HCT116 (cell line): ENCODE measurements around the gene SPEM1. TPM values are rescaled to one million over a fixed set of nuclear protein-coding genes. Genes with fewer than 3 reads are reported as not detected.

ENCODE experiments used
- ATAC-seq: fragments of 200-7000 bp; cut with Tn5 transposase; 2 replicates; pipeline ENCODE4 v1.9.1; 2020; ENCODE audit warnings: mild to moderate bottlenecking, moderate library complexity
- BruUV-seq: library from RNA; stranded (reverse); fragments of 400-500 nt; replicated peaks from 2 replicates; lab custom pipeline; 2021; lab: Mats Ljungman, UMichigan
- CTCF ChIA-PET: fragments of 300-600 bp; sonication (Branson Sonifier 250); formaldehyde crosslinking; loops from one replicate; lab custom pipeline; 2021; ENCODE audit warnings: antibody characterized with exemption; lab: Charles Lee
- POLR2A ChIA-PET: fragments of 300-600, 350-600 bp; sonication (Branson Sonifier 250); formaldehyde crosslinking; loops from one replicate; lab custom pipeline; 2021; ENCODE audit warnings: antibody characterized with exemption; lab: Charles Lee
- RAD21 ChIA-PET, 2 experiments: fragments of 300-600 bp; sonication (Branson Sonifier 250); formaldehyde crosslinking; loops; one replicate each; lab custom pipeline; 2023; ENCODE audit warnings: low total read pairs in 2 of 2; ENCODE audit not compliant: uncharacterized antibody in 2 of 2, unreplicated experiment in 2 of 2, low non-redundant PET in 1 of 2; lab: Charles Lee
- DNase-seq: peaks from one replicate; pipeline ENCODE4 v3.0.0-alpha.2; 2010; ENCODE audit warnings: low read depth, low spot score
- H2AFZ ChIP-seq: fragments of 200-600 bp; shearing (Covaris generic), sonication (generic); 2 replicates; pipeline ENCODE4 v1.6.1; 2017; ENCODE audit warnings: low read depth, mixed run types, mixed read lengths, antibody characterized with exemption, low read length; ENCODE audit not compliant: poor library complexity, severe bottlenecking
- H3K27ac ChIP-seq: 2 replicates; pipeline ENCODE4 v1.5.1; 2012; ENCODE audit warnings: low read depth, low read length
- H3K27me3 ChIP-seq: fragments of 200-600 bp; sonication (generic); 2 replicates; pipeline ENCODE4 v1.6.1; 2016; ENCODE audit warnings: mixed run types, low read length, mixed read lengths; ENCODE audit not compliant: insufficient read depth
- H3K36me3 ChIP-seq, 2 experiments: fragments of 200-500 bp in 1 of 2; fragments of 200-600 bp in 1 of 2; sonication (Bioruptor generic) in 1 of 2; sonication (generic) in 1 of 2; 2 replicates each; pipeline versions ENCODE4 v1.5.1 to v1.6.1; 2014 to 2016; ENCODE audit warnings: low read length in 2 of 2, inconsistent platforms in 1 of 2, mixed read lengths in 1 of 2, mixed run types in 1 of 2; ENCODE audit not compliant: insufficient read depth in 2 of 2, control insufficient read depth in 1 of 2
- H3K4me1 ChIP-seq, 2 experiments: fragments of 200-600 bp in 1 of 2; sonication (generic) in 1 of 2; 2 replicates each; pipeline versions ENCODE4 v1.5.1 to v1.6.1; 2012 to 2017; ENCODE audit warnings: low read length in 2 of 2, inconsistent platforms in 1 of 2, mild to moderate bottlenecking in 1 of 2, mixed read lengths in 1 of 2, mixed run types in 1 of 2, moderate library complexity in 1 of 2; ENCODE audit not compliant: insufficient read depth in 2 of 2, control insufficient read depth in 1 of 2
- H3K4me2 ChIP-seq: fragments of 200-600 bp; sonication (generic); 2 replicates; pipeline ENCODE4 v1.6.1; 2017; ENCODE audit warnings: mixed run types, low read length, mixed read lengths
- H3K4me3 ChIP-seq, 2 experiments: fragments of 200-600 bp in 1 of 2; sonication (generic) in 1 of 2; replicated peaks in 1 of 2; 2 replicates each; pipeline ENCODE4 v1.5.1; 2011 to 2016; ENCODE audit warnings: low read length in 2 of 2, control low read depth in 1 of 2, low read depth in 1 of 2, mild to moderate bottlenecking in 1 of 2, mixed read lengths in 1 of 2, mixed run types in 1 of 2
- H3K79me2 ChIP-seq: fragments of 200-600 bp; sonication (generic); 2 replicates; pipeline ENCODE4 v1.6.1; 2017; ENCODE audit warnings: mild to moderate bottlenecking, mixed run types, low read length, moderate library complexity, mixed read lengths; ENCODE audit not compliant: insufficient read depth
- H3K9ac ChIP-seq: fragments of 200-600 bp; sonication (generic); 2 replicates; pipeline ENCODE4 v1.6.1; 2016; ENCODE audit warnings: low read length, mixed read lengths
- H3K9me2 ChIP-seq: fragments of 200-600 bp; sonication (generic), shearing (Covaris generic); 2 replicates; pipeline ENCODE4 v1.6.1; 2017; ENCODE audit warnings: mixed run types, mild to moderate bottlenecking, moderate library complexity; ENCODE audit not compliant: insufficient read depth
- H3K9me3 ChIP-seq, 2 experiments: fragments of 200-500 bp in 1 of 2; fragments of 200-600 bp in 1 of 2; sonication (Bioruptor generic) in 1 of 2; sonication (generic) in 1 of 2; 2 replicates each; pipeline ENCODE4 v1.6.1; 2014 to 2017; ENCODE audit warnings: low read length in 2 of 2, mixed read lengths in 2 of 2, inconsistent platforms in 1 of 2, low read depth in 1 of 2, mild to moderate bottlenecking in 1 of 2, mixed run types in 1 of 2, moderate library complexity in 1 of 2; ENCODE audit not compliant: control insufficient read depth in 1 of 2, insufficient read depth in 1 of 2
- H4K20me1 ChIP-seq: fragments of 200-600 bp; sonication (generic), shearing (Covaris generic); 2 replicates; pipeline ENCODE4 v1.6.1; 2017; ENCODE audit warnings: mixed run types, mild to moderate bottlenecking, moderate library complexity; ENCODE audit not compliant: insufficient read depth
- EGR1 ChIP-seq: IDR thresholded peaks from 2 replicates; pipeline ENCODE4 v1.6.1; 2012; ENCODE audit warnings: low read depth
- ELF1 ChIP-seq: IDR thresholded peaks from 2 replicates; pipeline ENCODE4 v1.6.1; 2012; ENCODE audit warnings: low read depth, borderline replicate concordance
- FOSL1 ChIP-seq: IDR thresholded peaks from 2 replicates; pipeline ENCODE4 v1.6.1; 2012; ENCODE audit warnings: low read depth
- TCF7L2 ChIP-seq: IDR thresholded peaks from 2 replicates; pipeline ENCODE4 v1.7.0; 2011; ENCODE audit warnings: borderline replicate concordance, inconsistent platforms; ENCODE audit not compliant: insufficient read depth, insufficient read length; ENCODE audit errors: extremely low read depth
- intact Hi-C: fragments of 100-400 bp; cut with micrococcal nuclease; formaldehyde crosslinking; loops from 2 replicates; pipeline ENCODE4 v1.10.0; 2022
- total RNA-seq: library from RNA; stranded (reverse); gene quantifications from one replicate; pipeline ENCODE4 v1.2.1, GENCODE V29; 2021; ENCODE audit not compliant: unreplicated experiment
- TF ChIP-seq, protein P1 (sequence below): IDR thresholded peaks from 2 replicates; pipeline ENCODE4 v1.6.1; 2011; ENCODE audit warnings: mild to moderate bottlenecking, low read length, moderate library complexity; ENCODE audit not compliant: insufficient replicate concordance; ENCODE audit errors: extremely low read depth
- TF ChIP-seq, protein P2 (sequence below): IDR thresholded peaks from 2 replicates; pipeline ENCODE4 v1.6.1; 2012; ENCODE audit warnings: low read depth
- TF ChIP-seq, protein P3 (sequence below): IDR thresholded peaks from 2 replicates; pipeline ENCODE4 v1.6.1; 2012
- TF ChIP-seq, protein P4 (sequence below), 3 experiments: fragments of 200-600 bp in 1 of 3; sonication (generic) in 1 of 3; IDR thresholded peaks in 2 of 3; conservative IDR thresholded peaks in 1 of 3; 2 replicates each; pipeline ENCODE4 v1.5.1; 2012 to 2017; ENCODE audit warnings: low read depth in 2 of 3, low read length in 2 of 3, antibody characterized with exemption in 1 of 3, borderline replicate concordance in 1 of 3, control low read depth in 1 of 3, mild to moderate bottlenecking in 1 of 3, mixed read lengths in 1 of 3, mixed run types in 1 of 3, moderate library complexity in 1 of 3; ENCODE audit not compliant: insufficient read depth in 1 of 3

The SPEM1 gene
- total RNA-seq, 1 experiment from 2014 or later = 0.32 TPM

DNA sequence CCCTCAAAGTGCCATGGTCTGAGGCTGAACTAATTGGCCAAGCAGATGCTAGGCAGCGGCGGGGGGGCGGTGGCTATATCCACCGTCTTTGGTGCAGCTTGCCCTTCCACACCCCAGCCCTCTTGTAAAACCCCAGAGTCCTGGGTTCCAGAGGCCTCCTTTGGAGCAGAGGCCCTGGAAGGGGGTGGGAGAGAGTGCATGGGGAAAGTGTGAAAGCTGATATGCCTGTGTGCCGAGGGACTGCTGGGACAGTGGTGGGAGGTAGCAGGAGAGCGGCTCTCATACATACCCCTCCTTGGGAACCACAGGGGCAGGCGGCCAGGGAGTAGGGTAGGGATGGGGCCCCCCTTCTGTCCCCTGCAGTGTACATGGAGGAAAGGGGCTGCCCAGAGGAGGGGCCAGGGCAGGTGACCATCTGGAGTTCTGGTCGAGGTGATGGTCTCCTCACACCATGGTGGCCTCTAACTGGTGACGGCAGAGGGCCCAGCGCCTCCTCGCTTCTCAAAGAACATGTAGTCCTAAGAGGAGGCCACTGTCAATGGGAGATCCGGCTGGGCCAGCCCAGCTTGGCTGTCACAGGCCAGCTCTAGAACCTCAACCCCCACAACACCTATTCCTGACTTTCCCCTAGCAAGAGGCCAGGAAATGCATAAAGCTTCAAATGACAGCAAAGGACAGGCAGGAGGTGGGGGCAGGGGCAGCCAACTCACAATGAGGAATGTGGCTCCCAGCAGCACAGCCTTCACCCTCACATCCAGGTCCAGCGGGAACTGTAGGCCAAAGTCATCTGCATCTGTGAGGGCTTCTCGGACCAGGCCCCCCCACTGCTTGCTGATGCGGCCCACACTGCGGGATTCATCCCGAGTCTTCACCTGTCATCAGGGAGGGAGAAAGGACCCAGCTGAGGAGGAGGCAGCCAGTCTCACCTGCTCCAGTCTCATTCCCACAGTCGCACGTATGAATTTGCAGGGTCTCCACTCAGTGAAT lies 29.9 kb upstream of the SPEM1 start (continued):
- TF ChIP-seq, protein P1, sequence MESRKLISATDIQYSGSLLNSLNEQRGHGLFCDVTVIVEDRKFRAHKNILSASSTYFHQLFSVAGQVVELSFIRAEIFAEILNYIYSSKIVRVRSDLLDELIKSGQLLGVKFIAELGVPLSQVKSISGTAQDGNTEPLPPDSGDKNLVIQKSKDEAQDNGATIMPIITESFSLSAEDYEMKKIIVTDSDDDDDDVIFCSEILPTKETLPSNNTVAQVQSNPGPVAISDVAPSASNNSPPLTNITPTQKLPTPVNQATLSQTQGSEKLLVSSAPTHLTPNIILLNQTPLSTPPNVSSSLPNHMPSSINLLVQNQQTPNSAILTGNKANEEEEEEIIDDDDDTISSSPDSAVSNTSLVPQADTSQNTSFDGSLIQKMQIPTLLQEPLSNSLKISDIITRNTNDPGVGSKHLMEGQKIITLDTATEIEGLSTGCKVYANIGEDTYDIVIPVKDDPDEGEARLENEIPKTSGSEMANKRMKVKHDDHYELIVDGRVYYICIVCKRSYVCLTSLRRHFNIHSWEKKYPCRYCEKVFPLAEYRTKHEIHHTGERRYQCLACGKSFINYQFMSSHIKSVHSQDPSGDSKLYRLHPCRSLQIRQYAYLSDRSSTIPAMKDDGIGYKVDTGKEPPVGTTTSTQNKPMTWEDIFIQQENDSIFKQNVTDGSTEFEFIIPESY = no peak

DNA sequence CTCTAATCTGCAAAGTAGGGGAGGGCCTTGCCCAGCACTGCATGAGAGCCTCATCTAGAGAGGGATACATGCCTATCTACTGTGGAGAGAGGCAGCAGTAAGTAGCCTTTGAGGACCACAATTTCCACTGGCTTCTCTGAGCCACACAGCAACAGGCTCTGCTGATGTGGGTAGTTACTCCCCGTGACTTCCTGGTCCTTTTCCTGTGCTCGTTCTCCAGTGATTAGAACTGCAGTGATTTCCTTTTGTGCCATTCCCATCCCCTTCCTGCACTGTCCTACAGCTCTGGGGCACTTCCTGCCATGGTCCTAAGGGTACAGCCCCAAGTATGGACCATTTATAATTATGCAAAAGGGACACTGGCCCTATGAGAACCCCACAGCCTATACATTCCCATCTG lies 28.8 kb upstream of the SPEM1 start:
- Histone ChIP-seq H3K79me2 (0 out of 2 replicates have a peak, but pooled peaks cover 7% of the 10 kb centered on the region), H3K4me1 (peaks cover 7 to 22% of the 10 kb centered on the region in 2 experiments; a peak in 3 of 4 replicates), H3K27me3 (no peaks in the 10 kb centered on the region), H2AFZ (no peak overlapping the region), H4K20me1 (no peaks in the 10 kb centered on the region), H3K9me3 (no peaks in the 10 kb centered on the region), H3K4me3 (no peak overlapping the region), H3K4me2 (no peak overlapping the region), H3K27ac (no peak overlapping the region), H3K36me3 (peaks cover 10 to 18% of the 10 kb centered on the region in 2 experiments; a peak in 3 of 4 replicates), H3K9me2 (no peaks in the 10 kb centered on the region), H3K9ac (no peak overlapping the region)
- RAD21 ChIA-PET = no interaction called here
- ATAC-seq (no peak), DNase-seq (no peak)
- BruUV-seq = no TSS peak
- intact Hi-C loops = loop anchor here (5.0 kb wide), 1 partner anchor 34 kb away; the partner anchor contains the start of gene TMEM95
- POLR2A ChIA-PET = no interaction called here
- TF ChIP-seq ELF1 (no peak), FOSL1 (no peak), EGR1 (no peak), TCF7L2 (no peak)
- TF ChIP-seq, protein P2, sequence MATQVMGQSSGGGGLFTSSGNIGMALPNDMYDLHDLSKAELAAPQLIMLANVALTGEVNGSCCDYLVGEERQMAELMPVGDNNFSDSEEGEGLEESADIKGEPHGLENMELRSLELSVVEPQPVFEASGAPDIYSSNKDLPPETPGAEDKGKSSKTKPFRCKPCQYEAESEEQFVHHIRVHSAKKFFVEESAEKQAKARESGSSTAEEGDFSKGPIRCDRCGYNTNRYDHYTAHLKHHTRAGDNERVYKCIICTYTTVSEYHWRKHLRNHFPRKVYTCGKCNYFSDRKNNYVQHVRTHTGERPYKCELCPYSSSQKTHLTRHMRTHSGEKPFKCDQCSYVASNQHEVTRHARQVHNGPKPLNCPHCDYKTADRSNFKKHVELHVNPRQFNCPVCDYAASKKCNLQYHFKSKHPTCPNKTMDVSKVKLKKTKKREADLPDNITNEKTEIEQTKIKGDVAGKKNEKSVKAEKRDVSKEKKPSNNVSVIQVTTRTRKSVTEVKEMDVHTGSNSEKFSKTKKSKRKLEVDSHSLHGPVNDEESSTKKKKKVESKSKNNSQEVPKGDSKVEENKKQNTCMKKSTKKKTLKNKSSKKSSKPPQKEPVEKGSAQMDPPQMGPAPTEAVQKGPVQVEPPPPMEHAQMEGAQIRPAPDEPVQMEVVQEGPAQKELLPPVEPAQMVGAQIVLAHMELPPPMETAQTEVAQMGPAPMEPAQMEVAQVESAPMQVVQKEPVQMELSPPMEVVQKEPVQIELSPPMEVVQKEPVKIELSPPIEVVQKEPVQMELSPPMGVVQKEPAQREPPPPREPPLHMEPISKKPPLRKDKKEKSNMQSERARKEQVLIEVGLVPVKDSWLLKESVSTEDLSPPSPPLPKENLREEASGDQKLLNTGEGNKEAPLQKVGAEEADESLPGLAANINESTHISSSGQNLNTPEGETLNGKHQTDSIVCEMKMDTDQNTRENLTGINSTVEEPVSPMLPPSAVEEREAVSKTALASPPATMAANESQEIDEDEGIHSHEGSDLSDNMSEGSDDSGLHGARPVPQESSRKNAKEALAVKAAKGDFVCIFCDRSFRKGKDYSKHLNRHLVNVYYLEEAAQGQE = no peak
- TF ChIP-seq, protein P3, sequence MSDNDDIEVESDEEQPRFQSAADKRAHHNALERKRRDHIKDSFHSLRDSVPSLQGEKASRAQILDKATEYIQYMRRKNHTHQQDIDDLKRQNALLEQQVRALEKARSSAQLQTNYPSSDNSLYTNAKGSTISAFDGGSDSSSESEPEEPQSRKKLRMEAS = no peak
- TF ChIP-seq, protein P4, sequence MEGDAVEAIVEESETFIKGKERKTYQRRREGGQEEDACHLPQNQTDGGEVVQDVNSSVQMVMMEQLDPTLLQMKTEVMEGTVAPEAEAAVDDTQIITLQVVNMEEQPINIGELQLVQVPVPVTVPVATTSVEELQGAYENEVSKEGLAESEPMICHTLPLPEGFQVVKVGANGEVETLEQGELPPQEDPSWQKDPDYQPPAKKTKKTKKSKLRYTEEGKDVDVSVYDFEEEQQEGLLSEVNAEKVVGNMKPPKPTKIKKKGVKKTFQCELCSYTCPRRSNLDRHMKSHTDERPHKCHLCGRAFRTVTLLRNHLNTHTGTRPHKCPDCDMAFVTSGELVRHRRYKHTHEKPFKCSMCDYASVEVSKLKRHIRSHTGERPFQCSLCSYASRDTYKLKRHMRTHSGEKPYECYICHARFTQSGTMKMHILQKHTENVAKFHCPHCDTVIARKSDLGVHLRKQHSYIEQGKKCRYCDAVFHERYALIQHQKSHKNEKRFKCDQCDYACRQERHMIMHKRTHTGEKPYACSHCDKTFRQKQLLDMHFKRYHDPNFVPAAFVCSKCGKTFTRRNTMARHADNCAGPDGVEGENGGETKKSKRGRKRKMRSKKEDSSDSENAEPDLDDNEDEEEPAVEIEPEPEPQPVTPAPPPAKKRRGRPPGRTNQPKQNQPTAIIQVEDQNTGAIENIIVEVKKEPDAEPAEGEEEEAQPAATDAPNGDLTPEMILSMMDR (IDR thresholded peaks at IDR 0.05 in 2 of 3, conservative IDR thresholded peaks at IDR 0.05 in 1 of 3; ENCODE audit: borderline replicate concordance in 1 of 3, insufficient read depth in 1 of 3, low read depth in 2 of 3, low read length in 2 of 3) = no peak
- CTCF ChIA-PET = no interaction called here
